GM10248 (cell line): ENCODE measurements around the gene CHI3L2.

ENCODE experiments used
- CTCF ChIA-PET: fragments of 300-600 bp; sonication (Branson Sonifier 250); formaldehyde crosslinking; extraction: SDS; loops from one replicate; lab custom pipeline; 2021; ENCODE audit warnings: antibody characterized with exemption; lab: Yijun Ruan, JAX
- POLR2A ChIA-PET: fragments of 350-650 bp; sonication (Branson Sonifier 250); formaldehyde crosslinking; extraction: SDS; loops from one replicate; lab custom pipeline; 2020; ENCODE audit warnings: antibody characterized with exemption; lab: Yijun Ruan, JAX
- DNase-seq: peaks from one replicate; pipeline ENCODE4 v3.0.0; 2012; ENCODE audit errors: extremely low spot score
- CTCF ChIP-seq: IDR thresholded peaks from 2 replicates; pipeline ENCODE4 v1.5.1; 2012; ENCODE audit warnings: mild to moderate bottlenecking, low read depth; ENCODE audit errors: extremely low read depth, missing control alignments, control extremely low read depth

The CHI3L2 gene

GRCh38 chr1:111252786-111253185, 25.3 kb downstream of the CHI3L2 start:
- DNase-seq, result no peak
- CTCF ChIA-PET, result interaction anchor here (1.1 to 1.5 kb wide), 2 partner anchors 154 to 222 kb away, joined by 3 read pairs; no protein-coding TSS in a partner anchor
- POLR2A ChIA-PET, result no interaction called here
- TF ChIP-seq CTCF, result no peak

- POLR2A ChIA-PET, result no interaction called here
- TF ChIP-seq CTCF, result no peak
- no peak for DNase-seq
- CTCF ChIA-PET, result interaction anchor here (0.9 to 1.6 kb wide), 6 partner anchors 9 to 152 kb away, joined by 3 to 5 read pairs (median 3); no protein-coding TSS in a partner anchor
These were observed 26.4 kb downstream of the CHI3L2 start for GRCh38 chr1:111253876-111254275.

- ChIA-PET POLR2A (no interaction called here), CTCF (interaction anchor here (0.8 to 2.0 kb wide), 4 partner anchors 9 to 14 kb away, joined by 3 to 8 read pairs (median 4); no protein-coding TSS in a partner anchor)
- no peak for DNase-seq
- no peak for TF ChIP-seq CTCF
These were observed 29.6 kb downstream of the CHI3L2 start for GRCh38 chr1:111256988-111257658.

- CTCF ChIA-PET, result interaction anchor here (0.9 to 2.1 kb wide), 5 partner anchors 10 to 502 kb away, joined by 3 to 8 read pairs (median 3); no protein-coding TSS in a partner anchor
- POLR2A ChIA-PET, result no interaction called here
- no peak for DNase-seq
- TF ChIP-seq CTCF, result no peak
These were observed 40.4 kb downstream of the CHI3L2 start for GRCh38 chr1:111267801-111268508.

GRCh38 chr1:111269825-111270406, 42.4 kb downstream of the CHI3L2 start:
- POLR2A ChIA-PET, result no interaction called here
- no peak for TF ChIP-seq CTCF
- DNase-seq, result peak; percentile 15
- CTCF ChIA-PET, result interaction anchor here (0.6 to 1.2 kb wide), 4 partner anchors 9 to 47 kb away, joined by 3 to 4 read pairs (median 3); no protein-coding TSS in a partner anchor

- POLR2A ChIA-PET, result no interaction called here
- peak; percentile 15 for DNase-seq
- TF ChIP-seq CTCF, result no peak
- CTCF ChIA-PET, result interaction anchor here (1.0 to 1.6 kb wide), 7 partner anchors 10 to 63 kb away, joined by 3 to 6 read pairs (median 3); no protein-coding TSS in a partner anchor
These were observed 43.4 kb downstream of the CHI3L2 start for GRCh38 chr1:111270771-111271463.
